SK-N-SH treated with all-trans-retinoic acid at 6 μM for 48 hours (cell line): ENCODE data around the gene CRAT.
"Not testable (repeated sequence)": the region's sequence is repeated elsewhere in the genome, so short reads cannot be mapped to it uniquely, and the experiment has no call there.

ENCODE experiments used
- ATAC-seq: fragments of 200-7000 bp; cut with Tn5 transposase; 3 replicates; pipeline ENCODE4 v1.9.1; 2020; ENCODE audit warnings: mild to moderate bottlenecking, moderate library complexity
- ARNTL ChIP-seq: fragments of 450-650 bp; formaldehyde crosslinking; IDR thresholded peaks from 2 replicates; pipeline ENCODE4 v1.5.0; 2020; ENCODE audit warnings: low read depth, mild to moderate bottlenecking, moderate library complexity, borderline replicate concordance
- BACH2 ChIP-seq: fragments of 250-450 bp; sonication (Bioruptor Pico); IDR thresholded peaks from 2 replicates; pipeline ENCODE4 v1.9.0; 2021; ENCODE audit warnings: mild to moderate bottlenecking, borderline replicate concordance
- ESRRG ChIP-seq: fragments of 250-450 bp; sonication (Bioruptor Pico); IDR thresholded peaks from 2 replicates; pipeline ENCODE4 v1.6.1; 2021; ENCODE audit warnings: mild to moderate bottlenecking
- PATZ1 ChIP-seq: fragments of 250-450 bp; sonication (Bioruptor Pico); IDR thresholded peaks from 2 replicates; pipeline ENCODE4 v1.8.0; 2020; ENCODE audit warnings: mild to moderate bottlenecking, moderate library complexity, borderline replicate concordance
- POU6F1 ChIP-seq: fragments of 250-450 bp; sonication (Bioruptor Pico); IDR thresholded peaks from 2 replicates; pipeline ENCODE4 v1.8.0; 2021; ENCODE audit warnings: low read depth, mild to moderate bottlenecking, moderate library complexity, borderline replicate concordance
- RARB ChIP-seq: fragments of 250-450 bp; sonication (Bioruptor Pico); IDR thresholded peaks from 2 replicates; pipeline ENCODE4 v1.8.0; 2021; ENCODE audit warnings: mild to moderate bottlenecking, moderate library complexity
- SNAI2 ChIP-seq: fragments of 250-450 bp; sonication (Bioruptor Pico); IDR thresholded peaks from 2 replicates; pipeline ENCODE4 v1.5.0; 2020; ENCODE audit warnings: mild to moderate bottlenecking, moderate library complexity
- TCF4 ChIP-seq: fragments of 250-450 bp; sonication (Bioruptor Pico); IDR thresholded peaks from 2 replicates; pipeline ENCODE4 v1.8.0; 2021; ENCODE audit warnings: mild to moderate bottlenecking, moderate library complexity, borderline replicate concordance
- TOX ChIP-seq: fragments of 250-450 bp; sonication (Bioruptor Pico); IDR thresholded peaks from 2 replicates; pipeline ENCODE4 v1.8.0; 2021; ENCODE audit warnings: mild to moderate bottlenecking, moderate library complexity, borderline replicate concordance
- TSHZ2 ChIP-seq: fragments of 250-450 bp; sonication (Bioruptor Pico); IDR thresholded peaks from 2 replicates; pipeline ENCODE4 v1.5.0; 2020; ENCODE audit warnings: mild to moderate bottlenecking, moderate library complexity
- ZC3H10 ChIP-seq: fragments of 250-450 bp; sonication (Bioruptor Pico); IDR thresholded peaks from 2 replicates; pipeline ENCODE4 v1.5.1; 2021; ENCODE audit warnings: mild to moderate bottlenecking, moderate library complexity
- ZFP3 ChIP-seq: fragments of 250-450 bp; sonication (Bioruptor Pico); IDR thresholded peaks from 2 replicates; pipeline ENCODE4 v1.5.0; 2020; ENCODE audit warnings: mild to moderate bottlenecking, moderate library complexity
- ZFP30 ChIP-seq: fragments of 450-650 bp; formaldehyde crosslinking; IDR thresholded peaks from 2 replicates; pipeline ENCODE4 v1.5.0; 2022; ENCODE audit warnings: mild to moderate bottlenecking, moderate library complexity
- ZNF70 ChIP-seq: fragments of 450-650 bp; formaldehyde crosslinking; IDR thresholded peaks from 2 replicates; pipeline ENCODE4 v1.5.0; 2020; ENCODE audit warnings: mild to moderate bottlenecking, moderate library complexity
- ZNF8 ChIP-seq: fragments of 450-650 bp; formaldehyde crosslinking; IDR thresholded peaks from 2 replicates; pipeline ENCODE4 v1.5.0; 2020; ENCODE audit warnings: mild to moderate bottlenecking, moderate library complexity
- TF ChIP-seq, protein P1 (sequence below): fragments of 250-450 bp; sonication (Bioruptor Pico); IDR thresholded peaks from 2 replicates; pipeline ENCODE4 v1.5.1; 2020; ENCODE audit warnings: low read depth, mild to moderate bottlenecking, moderate library complexity
- TF ChIP-seq, protein P2 (sequence below): fragments of 250-450 bp; sonication (Bioruptor Pico); IDR thresholded peaks from 2 replicates; pipeline ENCODE4 v1.5.1; 2021; ENCODE audit warnings: mild to moderate bottlenecking, moderate library complexity

The CRAT gene

GRCh38 chr9:129118799-129119198, 8.2 kb upstream of the CRAT start:
- ATAC-seq, result no peak
- TF ChIP-seq RARB (CRISPR knock-in tag) (no peak), SNAI2 (CRISPR knock-in tag) (no peak), ZC3H10 (CRISPR knock-in tag) (no peak), ESRRG (CRISPR knock-in tag) (no peak), ARNTL (CRISPR knock-in tag) (no peak), ZFP30 (CRISPR knock-in tag) (no peak), TOX (no peak), ZNF8 (no peak), ZNF70 (CRISPR knock-in tag) (no peak), PATZ1 (CRISPR knock-in tag) (no peak), ZFP3 (CRISPR knock-in tag) (no peak), TSHZ2 (no peak), BACH2 (CRISPR knock-in tag) (no peak)

- ATAC-seq, result no peak
- TF ChIP-seq RARB (CRISPR knock-in tag) (no peak), ZNF70 (CRISPR knock-in tag) (no peak)
These were observed 3.2 kb upstream of the CRAT start for GRCh38 chr9:129113645-129114304.

DNA sequence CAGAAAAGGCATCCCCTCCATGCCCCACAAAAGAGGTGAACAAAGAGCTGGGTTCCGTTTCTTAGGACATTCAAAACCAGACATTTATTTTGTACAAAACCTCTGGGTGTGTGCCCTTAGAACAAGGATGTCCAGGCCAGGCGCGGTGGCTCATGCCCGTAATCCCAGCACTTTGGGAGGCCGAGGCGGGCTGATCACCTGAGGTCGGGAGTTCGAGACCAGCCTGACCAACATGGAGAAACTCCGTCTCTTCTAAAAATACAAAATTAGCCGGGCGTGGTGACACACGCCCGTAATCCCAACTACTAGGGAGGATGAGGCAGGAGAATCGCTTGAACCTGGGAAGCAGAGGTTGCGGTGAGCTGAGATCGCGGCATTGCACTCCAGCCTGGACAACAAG, 1.9 kb upstream of the CRAT start:
- ATAC-seq, result not testable (repeated sequence)

GRCh38 chr9:129111528-129112151, 1.0 kb upstream of the CRAT start:
- TF ChIP-seq PATZ1 (CRISPR knock-in tag), result peak; percentile 43; the same call in 1 of the 2 replicates
- no peak for TF ChIP-seq ARNTL (CRISPR knock-in tag)
- TF ChIP-seq, protein P1, sequence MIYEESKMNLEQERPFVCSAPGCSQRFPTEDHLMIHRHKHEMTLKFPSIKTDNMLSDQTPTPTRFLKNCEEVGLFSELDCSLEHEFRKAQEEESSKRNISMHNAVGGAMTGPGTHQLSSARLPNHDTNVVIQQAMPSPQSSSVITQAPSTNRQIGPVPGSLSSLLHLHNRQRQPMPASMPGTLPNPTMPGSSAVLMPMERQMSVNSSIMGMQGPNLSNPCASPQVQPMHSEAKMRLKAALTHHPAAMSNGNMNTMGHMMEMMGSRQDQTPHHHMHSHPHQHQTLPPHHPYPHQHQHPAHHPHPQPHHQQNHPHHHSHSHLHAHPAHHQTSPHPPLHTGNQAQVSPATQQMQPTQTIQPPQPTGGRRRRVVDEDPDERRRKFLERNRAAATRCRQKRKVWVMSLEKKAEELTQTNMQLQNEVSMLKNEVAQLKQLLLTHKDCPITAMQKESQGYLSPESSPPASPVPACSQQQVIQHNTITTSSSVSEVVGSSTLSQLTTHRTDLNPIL (CRISPR knock-in tag), result no peak
- TF ChIP-seq, all 23 proteins: peak for 1
- peak; percentile 32 for ATAC-seq

DNA sequence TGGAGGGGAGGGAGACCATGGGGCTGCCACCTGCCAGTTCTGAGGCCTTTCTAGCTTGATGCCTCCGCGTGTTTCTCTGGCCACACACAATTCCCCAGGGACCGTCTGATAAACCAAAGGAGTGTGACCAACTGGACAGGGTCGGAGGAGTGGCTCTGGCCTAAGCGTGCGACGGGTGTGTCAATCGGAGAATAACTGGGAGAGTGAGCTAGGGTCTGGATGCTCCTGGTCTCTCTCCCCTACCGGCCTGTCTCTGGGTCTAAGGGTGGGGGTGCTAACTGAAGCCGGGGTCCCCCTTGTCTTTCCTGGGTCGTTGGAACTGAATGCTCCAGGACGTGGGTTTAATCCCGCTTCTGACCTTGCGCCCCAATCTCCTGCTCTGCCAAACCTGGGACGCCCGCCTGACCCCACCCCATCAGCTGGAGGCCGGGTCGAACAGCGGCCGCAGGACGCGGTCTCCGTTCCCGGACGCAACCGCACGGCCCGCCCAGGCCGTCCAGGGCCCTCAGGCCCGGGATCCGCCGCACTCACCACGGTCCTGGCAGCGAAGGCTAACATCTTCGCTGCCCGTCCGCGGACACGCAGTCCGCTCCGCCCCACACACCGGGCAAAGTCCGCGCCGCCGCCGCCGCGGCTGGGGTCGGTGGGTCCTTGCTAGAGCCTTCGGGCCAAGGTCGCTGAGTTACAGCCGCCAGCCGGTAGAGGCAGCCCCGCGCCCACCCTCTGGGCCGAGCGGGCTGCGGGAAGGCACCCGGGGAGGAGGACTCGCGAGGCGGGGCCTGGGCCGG, 447 bp downstream of the CRAT start:
- ATAC-seq, result peak; percentile 50
- TF ChIP-seq SNAI2 (CRISPR knock-in tag) (no peak), ZFP30 (CRISPR knock-in tag) (no peak), ZFP3 (CRISPR knock-in tag) (no peak), TSHZ2 (no peak), ARNTL (CRISPR knock-in tag) (no peak), POU6F1 (CRISPR knock-in tag) (no peak), TCF4 (no peak)
- TF ChIP-seq, protein P2, sequence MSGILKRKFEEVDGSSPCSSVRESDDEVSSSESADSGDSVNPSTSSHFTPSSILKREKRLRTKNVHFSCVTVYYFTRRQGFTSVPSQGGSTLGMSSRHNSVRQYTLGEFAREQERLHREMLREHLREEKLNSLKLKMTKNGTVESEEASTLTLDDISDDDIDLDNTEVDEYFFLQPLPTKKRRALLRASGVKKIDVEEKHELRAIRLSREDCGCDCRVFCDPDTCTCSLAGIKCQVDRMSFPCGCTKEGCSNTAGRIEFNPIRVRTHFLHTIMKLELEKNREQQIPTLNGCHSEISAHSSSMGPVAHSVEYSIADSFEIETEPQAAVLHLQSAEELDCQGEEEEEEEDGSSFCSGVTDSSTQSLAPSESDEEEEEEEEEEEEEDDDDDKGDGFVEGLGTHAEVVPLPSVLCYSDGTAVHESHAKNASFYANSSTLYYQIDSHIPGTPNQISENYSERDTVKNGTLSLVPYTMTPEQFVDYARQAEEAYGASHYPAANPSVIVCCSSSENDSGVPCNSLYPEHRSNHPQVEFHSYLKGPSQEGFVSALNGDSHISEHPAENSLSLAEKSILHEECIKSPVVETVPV (CRISPR knock-in tag), result no peak
